Skeletal muscle tissue (tissue), 4 donors: Measurements from ENCODE around the gene CBFA2T3. TPM values are rescaled to one million over a fixed set of nuclear protein-coding genes. Genes with fewer than 3 reads are reported as not detected.

ENCODE experiments used
- H3K27ac ChIP-seq: one replicate; pipeline ENCODE4 v1.7.0; 2013; ENCODE audit warnings: mild to moderate bottlenecking, low read depth, low read length, inconsistent platforms
- H3K27me3 ChIP-seq, 3 donors: one replicate each; pipeline ENCODE4 v1.7.0; 2013; ENCODE audit warnings: low read length in 3 of 3; ENCODE audit not compliant: control insufficient read depth in 3 of 3, insufficient read depth in 3 of 3
- H3K36me3 ChIP-seq, 3 donors: one replicate each; pipeline ENCODE4 v1.7.0; 2013; ENCODE audit warnings: low read length in 3 of 3; ENCODE audit not compliant: control insufficient read depth in 3 of 3, insufficient read depth in 3 of 3
- H3K4me1 ChIP-seq, 3 donors: one replicate each; pipeline ENCODE4 v1.7.0; 2013; ENCODE audit warnings: low read length in 3 of 3, mild to moderate bottlenecking in 3 of 3; ENCODE audit not compliant: control insufficient read depth in 3 of 3, insufficient read depth in 3 of 3
- H3K4me3 ChIP-seq, 3 donors: one replicate each; pipeline ENCODE4 v1.7.0; 2013; ENCODE audit warnings: low read length in 3 of 3
- H3K9ac ChIP-seq, 3 donors: one replicate each; pipeline ENCODE4 v1.7.0; 2013; ENCODE audit warnings: low read length in 3 of 3, mild to moderate bottlenecking in 3 of 3, moderate library complexity in 2 of 3, low read depth in 1 of 3
- H3K9me3 ChIP-seq, 3 donors: one replicate each; pipeline ENCODE4 v1.7.0; 2013; ENCODE audit warnings: low read length in 3 of 3; ENCODE audit not compliant: control insufficient read depth in 3 of 3
- total RNA-seq: library from RNA; depleted of rRNA; stranded (reverse); fragments of >200 nt; gene quantifications from one replicate; pipeline ENCODE4 v1.2.3, GENCODE V29; 2014
- donor health status: Osteomylitis.

Gene CBFA2T3
- total RNA-seq, 1 donor from 2014 or later, result 2.1 TPM

- Histone ChIP-seq H3K9ac (peak overlapping the region in 2 of 3 donors; percentile 33 to 51), H3K4me1 (peaks cover 31 to 43% (median 42%) of the 10 kb centered on the region in 3 donors), H3K27me3 (peaks cover 0 to 14% (median 2%) of the 10 kb centered on the region in 3 donors), H3K9me3 (no peaks in the 10 kb centered on the region), H3K4me3 (no peak overlapping the region), H3K36me3 (no peaks in the 10 kb centered on the region), H3K27ac (no peak overlapping the region)
Observed at GRCh38 chr16:88924834-88925539, 52.0 kb downstream of the CBFA2T3 start.

DNA sequence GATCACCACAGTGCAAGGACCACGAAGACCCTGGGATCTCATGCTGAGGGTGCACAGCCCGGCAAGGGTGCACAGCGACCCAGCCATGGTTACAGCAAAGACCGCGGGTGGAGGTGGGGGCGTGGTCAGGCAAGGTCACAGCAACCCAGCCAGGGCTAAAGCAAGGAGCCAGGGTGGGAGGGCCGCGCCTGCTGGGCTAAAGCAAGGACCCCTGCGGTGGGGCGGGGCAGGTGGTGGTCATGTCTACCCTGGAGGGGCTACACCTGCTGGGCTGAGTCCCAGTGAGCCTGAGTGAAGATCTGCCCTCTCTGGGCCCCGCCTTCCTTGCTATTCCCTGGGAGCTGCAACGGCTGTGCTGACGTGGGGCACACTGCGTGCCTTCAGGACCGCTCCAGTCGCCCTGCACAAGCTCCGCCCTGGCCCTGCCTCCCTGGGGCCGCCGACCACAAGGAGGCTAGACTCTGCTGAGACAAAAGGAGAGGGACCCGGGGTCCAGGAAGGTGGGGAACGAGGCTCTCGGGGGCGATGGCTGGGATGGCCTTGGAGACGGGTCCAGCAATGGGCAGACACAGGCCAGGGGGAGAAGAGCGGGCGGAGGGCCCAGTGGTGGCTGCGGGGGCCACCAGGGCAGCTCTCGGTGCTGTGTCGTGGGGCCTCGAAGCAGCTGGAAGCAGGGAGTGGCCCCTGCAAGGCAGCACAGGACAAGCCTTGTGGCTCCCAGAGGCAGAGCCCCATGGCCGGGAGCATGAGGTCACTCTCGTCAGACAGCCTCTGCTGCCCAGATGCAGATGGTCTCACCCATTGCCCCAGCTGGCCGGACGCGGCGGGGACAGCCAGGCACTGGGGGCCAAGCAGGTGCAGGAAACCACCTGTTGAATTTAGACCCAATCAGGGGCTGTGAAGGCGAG lies 52.8 kb downstream of the CBFA2T3 start:
- Histone ChIP-seq H3K9me3 (no peaks in the 10 kb centered on the region), H3K9ac (no peak overlapping the region), H3K27me3 (peaks cover 0 to 14% (median 2%) of the 10 kb centered on the region in 3 donors), H3K4me3 (no peak overlapping the region), H3K4me1 (peaks cover 31 to 46% (median 43%) of the 10 kb centered on the region in 3 donors), H3K27ac (no peak overlapping the region), H3K36me3 (no peaks in the 10 kb centered on the region)

GRCh38 chr16:88923450-88923849 lies 53.6 kb downstream of the CBFA2T3 start:
- H3K4me1 ChIP-seq, result peaks cover 31 to 46% (median 43%) of the 10 kb centered on the region in 3 donors
- H3K4me3 ChIP-seq, result no peak overlapping the region
- H3K9me3 ChIP-seq, result no peaks in the 10 kb centered on the region
- no peaks in the 10 kb centered on the region for H3K36me3 ChIP-seq
- no peak overlapping the region for H3K9ac ChIP-seq
- H3K27ac ChIP-seq, result no peak overlapping the region
- peaks cover 0 to 12% (median 2%) of the 10 kb centered on the region in 3 donors for H3K27me3 ChIP-seq

DNA sequence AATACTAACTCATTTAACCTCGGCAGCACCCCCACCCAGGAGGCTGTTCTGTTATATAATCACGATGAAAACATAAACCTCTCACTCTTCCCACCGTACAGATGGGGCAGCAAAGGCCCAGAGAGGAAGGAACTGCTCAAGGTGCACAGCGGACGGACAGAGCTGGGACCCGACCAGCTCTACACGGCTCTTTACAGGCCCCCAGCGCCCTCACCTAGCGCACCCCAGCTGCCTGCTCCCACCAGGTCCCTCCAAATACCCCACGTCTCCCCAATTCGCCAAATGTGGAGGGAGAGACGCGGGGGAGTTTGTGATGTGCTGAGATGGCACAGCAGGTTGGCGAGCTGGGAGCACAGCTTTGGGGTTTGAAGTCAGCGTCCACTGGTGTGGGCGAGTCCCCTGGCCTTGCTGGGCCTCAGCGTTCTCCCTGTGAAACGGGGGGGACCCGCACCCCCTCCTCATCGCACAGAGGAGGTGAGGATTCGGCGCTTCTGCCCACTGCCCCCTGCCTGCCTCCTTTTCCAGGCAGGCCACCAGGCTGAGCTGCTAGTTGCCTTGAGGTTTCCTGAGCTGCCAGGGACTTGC lies 54.1 kb downstream of the CBFA2T3 start:
- peaks cover 0 to 12% (median 2%) of the 10 kb centered on the region in 3 donors for H3K27me3 ChIP-seq
- H3K4me3 ChIP-seq, result peak overlapping the region in 1 of 3 donors; percentile 22
- peak overlapping the region in 2 of 3 donors; percentile 23 to 50 for H3K9ac ChIP-seq
- no peaks in the 10 kb centered on the region for H3K9me3 ChIP-seq
- H3K36me3 ChIP-seq, result no peaks in the 10 kb centered on the region
- peak overlapping the region; percentile 48 for H3K27ac ChIP-seq
- peaks cover 31 to 46% (median 43%) of the 10 kb centered on the region in 3 donors for H3K4me1 ChIP-seq

DNA sequence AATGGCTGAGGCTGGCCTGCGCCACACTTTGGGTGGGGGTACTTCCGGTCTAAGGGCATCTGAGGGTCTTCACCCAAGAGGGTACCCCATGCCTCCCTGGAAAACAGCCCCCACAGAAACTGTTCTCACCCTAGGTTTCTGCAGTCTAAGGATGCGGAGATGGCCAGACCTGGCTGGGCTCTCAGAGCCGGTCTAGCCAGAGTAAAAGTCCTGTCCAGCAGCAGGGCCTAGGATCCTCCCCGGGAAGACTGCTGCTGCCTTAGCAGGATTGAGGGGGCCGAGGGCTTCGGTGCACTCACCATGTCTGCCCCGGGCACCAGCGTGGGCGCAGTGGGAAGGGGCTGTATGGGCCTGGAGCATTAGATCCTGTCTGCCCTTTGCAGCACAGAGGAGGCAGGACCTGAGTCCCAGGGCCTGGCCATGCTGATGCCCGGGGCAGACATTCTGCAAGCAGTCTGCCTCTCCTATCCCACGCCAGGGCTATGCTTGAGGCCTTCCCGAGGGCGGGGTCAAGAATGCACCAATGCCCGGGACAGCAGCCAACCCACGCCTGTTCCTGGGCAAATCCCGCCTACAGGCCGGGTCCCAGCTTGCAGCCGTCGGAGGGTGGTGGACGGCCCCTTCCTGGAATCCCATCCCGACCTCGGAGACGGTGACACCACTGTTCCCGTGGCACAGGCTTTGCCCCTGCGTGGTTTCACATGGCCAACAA lies 54.7 kb downstream of the CBFA2T3 start:
- H3K27me3 ChIP-seq, result peaks cover 0 to 12% (median 2%) of the 10 kb centered on the region in 3 donors
- H3K9me3 ChIP-seq, result no peaks in the 10 kb centered on the region
- H3K36me3 ChIP-seq, result no peaks in the 10 kb centered on the region
- peak overlapping the region in 2 of 3 donors; percentile 22 to 23 for H3K4me3 ChIP-seq
- H3K4me1 ChIP-seq, result peaks cover 31 to 46% (median 43%) of the 10 kb centered on the region in 3 donors
- H3K27ac ChIP-seq, result peak overlapping the region; percentile 48
- peak overlapping the region in 2 of 3 donors; percentile 23 to 50 for H3K9ac ChIP-seq

DNA sequence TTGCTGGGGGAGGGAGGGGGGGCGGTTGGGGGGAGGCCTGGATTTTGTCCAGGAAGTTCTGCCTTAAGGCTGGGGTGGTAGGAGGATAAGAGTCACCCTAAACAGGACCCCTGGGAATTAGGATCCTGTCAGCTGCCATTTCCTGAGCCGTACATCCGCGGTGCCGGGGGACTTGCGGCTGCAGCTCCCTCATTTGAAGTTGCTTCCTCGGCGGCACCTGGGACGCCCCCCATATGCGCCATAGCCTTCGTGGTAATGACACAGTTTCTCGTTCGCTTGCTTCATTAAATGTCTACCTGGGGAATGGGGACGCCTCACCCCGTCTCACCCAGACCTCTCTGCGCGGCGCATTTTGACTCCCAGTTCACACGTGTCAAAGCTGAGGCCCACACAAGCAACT lies 55.4 kb downstream of the CBFA2T3 start:
- Histone ChIP-seq H3K4me1 (peaks cover 31 to 46% (median 43%) of the 10 kb centered on the region in 3 donors), H3K36me3 (no peaks in the 10 kb centered on the region), H3K27ac (peak overlapping the region; percentile 48), H3K9ac (peak overlapping the region in 1 of 3 donors; percentile 50), H3K4me3 (peak overlapping the region in 1 of 3 donors; percentile 22), H3K27me3 (peaks cover 0 to 9% (median 2%) of the 10 kb centered on the region in 3 donors), H3K9me3 (no peaks in the 10 kb centered on the region)

GRCh38 chr16:88920618-88921590 lies 56.1 kb downstream of the CBFA2T3 start:
- no peaks in the 10 kb centered on the region for H3K36me3 ChIP-seq
- no peaks in the 10 kb centered on the region for H3K9me3 ChIP-seq
- H3K27me3 ChIP-seq, result peaks cover 0 to 6% (median 1%) of the 10 kb centered on the region in 3 donors
- H3K9ac ChIP-seq, result no peak overlapping the region
- H3K4me1 ChIP-seq, result peaks cover 31 to 48% (median 43%) of the 10 kb centered on the region in 3 donors
- H3K4me3 ChIP-seq, result no peak overlapping the region
- H3K27ac ChIP-seq, result peak overlapping the region; percentile 48

DNA sequence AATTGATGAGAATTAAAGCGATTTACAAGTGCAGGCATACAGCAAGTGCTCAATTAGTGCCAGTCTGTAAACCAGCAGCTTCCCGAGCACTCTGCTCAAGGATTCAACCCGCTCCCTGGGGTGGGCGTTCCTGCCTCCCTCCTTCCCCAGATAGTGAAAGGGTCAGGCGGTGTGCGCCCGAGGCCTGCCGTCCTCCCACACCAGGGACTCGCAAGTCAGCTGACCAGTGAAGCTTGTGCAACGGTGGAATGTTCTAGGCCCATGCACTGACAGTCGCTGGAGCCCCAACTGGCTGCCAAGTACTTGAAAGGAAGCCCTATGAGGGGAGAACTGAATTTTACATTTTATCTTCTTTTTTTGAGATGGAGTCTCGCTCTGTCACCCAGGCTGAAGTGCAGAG lies 57.1 kb downstream of the CBFA2T3 start:
- Histone ChIP-seq H3K9me3 (no peaks in the 10 kb centered on the region), H3K4me1 (peaks cover 24 to 42% (median 33%) of the 10 kb centered on the region in 3 donors), H3K4me3 (no peak overlapping the region), H3K9ac (no peak overlapping the region), H3K27me3 (peaks cover 0 to 7% (median 4%) of the 10 kb centered on the region in 3 donors), H3K27ac (no peak overlapping the region), H3K36me3 (no peaks in the 10 kb centered on the region)
